Measurements from ENCODE around the gene C12orf56.

- no peak for TF ChIP-seq EZH2 (IDR thresholded peaks at IDR 0.05; ENCODE audit: low read length)
- TF ChIP-seq, protein P1, sequence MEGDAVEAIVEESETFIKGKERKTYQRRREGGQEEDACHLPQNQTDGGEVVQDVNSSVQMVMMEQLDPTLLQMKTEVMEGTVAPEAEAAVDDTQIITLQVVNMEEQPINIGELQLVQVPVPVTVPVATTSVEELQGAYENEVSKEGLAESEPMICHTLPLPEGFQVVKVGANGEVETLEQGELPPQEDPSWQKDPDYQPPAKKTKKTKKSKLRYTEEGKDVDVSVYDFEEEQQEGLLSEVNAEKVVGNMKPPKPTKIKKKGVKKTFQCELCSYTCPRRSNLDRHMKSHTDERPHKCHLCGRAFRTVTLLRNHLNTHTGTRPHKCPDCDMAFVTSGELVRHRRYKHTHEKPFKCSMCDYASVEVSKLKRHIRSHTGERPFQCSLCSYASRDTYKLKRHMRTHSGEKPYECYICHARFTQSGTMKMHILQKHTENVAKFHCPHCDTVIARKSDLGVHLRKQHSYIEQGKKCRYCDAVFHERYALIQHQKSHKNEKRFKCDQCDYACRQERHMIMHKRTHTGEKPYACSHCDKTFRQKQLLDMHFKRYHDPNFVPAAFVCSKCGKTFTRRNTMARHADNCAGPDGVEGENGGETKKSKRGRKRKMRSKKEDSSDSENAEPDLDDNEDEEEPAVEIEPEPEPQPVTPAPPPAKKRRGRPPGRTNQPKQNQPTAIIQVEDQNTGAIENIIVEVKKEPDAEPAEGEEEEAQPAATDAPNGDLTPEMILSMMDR (optimal IDR thresholded peaks at IDR 0.05 in 1 of 3, IDR thresholded peaks at IDR 0.05 in 1 of 3, conservative IDR thresholded peaks at IDR 0.05 in 1 of 3; ENCODE audit: extremely low read depth in 1 of 3, insufficient read depth in 2 of 3, low read length in 3 of 3): no peak
These were observed 3.3 kb downstream of the C12orf56 start for GRCh38 chr12:64387197-64387816.

All from keratinocyte (primary cell).